GM12878 (cell line): ENCODE results near the gene FAM53B. TPM values are rescaled to one million over a fixed set of nuclear protein-coding genes. Genes with fewer than 3 reads are reported as not detected.
A peak's percentile ranks its signal among the peaks of the same experiment; 100 is the strongest.

Experiments used
- BCL11A ChIP-seq: IDR thresholded peaks from 2 replicates; pipeline ENCODE4 v1.6.1; 2011; ENCODE audit warnings: low read depth, low read length
- CHD2 ChIP-seq: IDR thresholded peaks from 2 replicates; pipeline ENCODE4 v1.6.1; 2011; ENCODE audit warnings: low read depth, low read length, improper control_type of control experiment, borderline replicate concordance
- CREM ChIP-seq: IDR thresholded peaks from 2 replicates; pipeline ENCODE4 v1.6.1; 2014; ENCODE audit warnings: antibody characterized with exemption, low read depth
- CUX1 ChIP-seq: IDR thresholded peaks from 2 replicates; pipeline ENCODE4 v1.6.1; 2012; ENCODE audit warnings: improper control_type of control experiment, low read depth, low read length; ENCODE audit not compliant: insufficient replicate concordance
- GATAD2B ChIP-seq: fragments of 450-650 bp; conservative IDR thresholded peaks from 2 replicates; pipeline ENCODE4 v1.6.1; 2017; ENCODE audit warnings: low read depth, mild to moderate bottlenecking, moderate library complexity
- HDGF ChIP-seq: fragments of 450-650 bp; IDR thresholded peaks from 2 replicates; pipeline ENCODE4 v1.6.1; 2016; ENCODE audit warnings: antibody characterized with exemption
- IKZF2 ChIP-seq, 2 experiments: fragments of 450-650 bp; IDR thresholded peaks; 2 replicates each; pipeline ENCODE4 v1.6.1; 2017; ENCODE audit warnings: mild to moderate bottlenecking in 2 of 2, moderate library complexity in 2 of 2
- PAX8 ChIP-seq: fragments of 450-650 bp; IDR thresholded peaks from 2 replicates; pipeline ENCODE4 v1.6.1; 2017; ENCODE audit warnings: mild to moderate bottlenecking, moderate library complexity
- PBX3 ChIP-seq: IDR thresholded peaks from 2 replicates; pipeline ENCODE4 v1.6.1; 2011; ENCODE audit warnings: mild to moderate bottlenecking, low read depth, low read length, moderate library complexity; ENCODE audit not compliant: insufficient replicate concordance
- POLR2A ChIP-seq: IDR thresholded peaks from 2 replicates; pipeline ENCODE4 v1.6.1; 2011; ENCODE audit warnings: low read depth, mild to moderate bottlenecking, low read length
- PRDM15 ChIP-seq: fragments of 450-650 bp; formaldehyde crosslinking; IDR thresholded peaks from 2 replicates; pipeline ENCODE4 v1.4.0; 2020; ENCODE audit warnings: mild to moderate bottlenecking, moderate library complexity
- SIX5 ChIP-seq: IDR thresholded peaks from 2 replicates; pipeline ENCODE4 v1.6.1; 2011; ENCODE audit warnings: mild to moderate bottlenecking, low read depth, low read length, moderate library complexity; ENCODE audit not compliant: severe bottlenecking
- SMAD5 ChIP-seq: IDR thresholded peaks from 2 replicates; pipeline ENCODE4 v1.6.1; 2016; ENCODE audit warnings: antibody characterized with exemption, low read depth
- SP1 ChIP-seq: IDR thresholded peaks from one replicate; pipeline ENCODE4 v1.6.1; 2011; ENCODE audit warnings: low read depth, low read length
- YY1 ChIP-seq: IDR thresholded peaks from 2 replicates; pipeline ENCODE4 v1.6.1; 2011; ENCODE audit warnings: low read depth, mild to moderate bottlenecking, low read length
- ZBED1 ChIP-seq: IDR thresholded peaks from 2 replicates; pipeline ENCODE4 v1.6.1; 2016; ENCODE audit warnings: borderline replicate concordance
- ZBTB33 ChIP-seq: fragments of 450-650 bp; IDR thresholded peaks from 2 replicates; pipeline ENCODE4 v1.6.1; 2017; ENCODE audit warnings: mild to moderate bottlenecking
- polyA plus RNA-seq, 11 experiments: library from polyadenylated mRNA; depleted of rRNA in 4 of 11; unstranded in 6 of 11; stranded (reverse) in 5 of 11; fragments of >200 nt; fragmentation: Nextera tagmentation in 4 of 11; fragmentation: Illumina TruSeq in 1 of 11; extraction: Ambion mirVana in 4 of 11; extraction: Trizol in 1 of 11; gene quantifications; 1 replicate in 1 of 11; 2 replicates in 10 of 11; pipeline versions ENCODE4 v1.2.1 to v1.2.3, GENCODE V29; 2011 to 2016; ENCODE audit warnings: inconsistent platforms in 2 of 11, missing spikeins in 2 of 11, low read depth in 1 of 11
- total RNA-seq, 4 experiments: library from RNA; depleted of rRNA in 3 of 4; stranded (reverse); fragments of >200 nt in 3 of 4; fragmentation: Illumina TruSeq in 1 of 4; extraction: Trizol in 1 of 4; gene quantifications; 2 replicates each; pipeline versions ENCODE4 v1.2.1 to v1.2.3, GENCODE V29; 2013 to 2021
- TF ChIP-seq, protein P1 (sequence below): fragments of 150-350 bp; IDR thresholded peaks from 2 replicates; pipeline ENCODE4 v1.6.1; 2014; ENCODE audit warnings: mild to moderate bottlenecking, low read depth, low read length

The FAM53B gene
- total and polyA plus RNA-seq, 10 of the 15 experiments (the other 5 are each of a cell fraction or from before 2014, with no cell fraction given): 0.05 to 26.3 (median 8.1) TPM

DNA sequence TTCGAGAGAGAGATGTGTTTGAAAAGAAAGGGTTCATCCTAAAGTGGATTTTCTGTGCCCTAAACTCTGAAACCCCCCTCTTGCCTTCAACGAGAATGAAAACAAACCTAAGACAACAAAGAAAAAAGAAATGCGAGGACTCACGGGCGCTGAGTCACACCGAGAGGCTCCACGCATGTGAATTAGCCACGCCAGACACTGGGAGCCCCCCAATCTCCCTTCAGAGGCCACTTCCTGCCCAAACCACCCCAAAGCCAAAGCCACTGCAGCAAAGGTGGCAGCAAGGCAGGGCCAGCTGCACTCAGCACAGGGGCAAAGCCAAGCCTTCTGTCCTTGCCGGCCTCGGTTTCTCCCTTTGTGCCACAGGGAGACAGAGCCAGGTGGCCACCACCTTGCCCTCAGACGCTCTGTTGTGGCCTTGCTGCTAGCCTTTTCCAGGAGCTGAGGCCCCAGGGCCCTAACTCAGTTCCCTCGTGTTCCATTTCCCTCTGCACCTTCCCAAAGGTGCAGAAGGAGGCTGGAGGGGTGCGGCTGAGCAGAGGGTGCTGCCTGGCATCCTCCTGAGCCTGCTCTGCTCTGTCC is 93.3 kb downstream of the FAM53B start (continued):
- no peak for TF ChIP-seq PRDM15
- peak; percentile 59 to 78; a peak in 3 of 4 replicates for TF ChIP-seq IKZF2 (IDR thresholded peaks at IDR 0.05)
- no peak for TF ChIP-seq GATAD2B
- TF ChIP-seq PBX3: no peak
- TF ChIP-seq SP1: peak; percentile 45
- no peak for TF ChIP-seq PAX8
- no peak for TF ChIP-seq ZBTB33
- TF ChIP-seq CUX1: no peak
- no peak for TF ChIP-seq SMAD5
- TF ChIP-seq HDGF: peak; percentile 53; the same call in 1 of the 2 replicates
- peak; percentile 37; the same call in 1 of the 2 replicates for TF ChIP-seq CHD2
- peak; percentile 52; the same call in 1 of the 2 replicates for TF ChIP-seq CREM
- no peak for TF ChIP-seq YY1
- no peak for TF ChIP-seq ZBED1
- TF ChIP-seq POLR2A: no peak
- TF ChIP-seq SIX5: no peak
- peak; percentile 47; the same call in 1 of the 2 replicates for TF ChIP-seq BCL11A
- TF ChIP-seq, protein P1, sequence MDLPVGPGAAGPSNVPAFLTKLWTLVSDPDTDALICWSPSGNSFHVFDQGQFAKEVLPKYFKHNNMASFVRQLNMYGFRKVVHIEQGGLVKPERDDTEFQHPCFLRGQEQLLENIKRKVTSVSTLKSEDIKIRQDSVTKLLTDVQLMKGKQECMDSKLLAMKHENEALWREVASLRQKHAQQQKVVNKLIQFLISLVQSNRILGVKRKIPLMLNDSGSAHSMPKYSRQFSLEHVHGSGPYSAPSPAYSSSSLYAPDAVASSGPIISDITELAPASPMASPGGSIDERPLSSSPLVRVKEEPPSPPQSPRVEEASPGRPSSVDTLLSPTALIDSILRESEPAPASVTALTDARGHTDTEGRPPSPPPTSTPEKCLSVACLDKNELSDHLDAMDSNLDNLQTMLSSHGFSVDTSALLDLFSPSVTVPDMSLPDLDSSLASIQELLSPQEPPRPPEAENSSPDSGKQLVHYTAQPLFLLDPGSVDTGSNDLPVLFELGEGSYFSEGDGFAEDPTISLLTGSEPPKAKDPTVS: no peak
